Measurements from ENCODE around the gene PRKCA.

- TF ChIP-seq EP300 (IDR thresholded peaks at IDR 0.05; ENCODE audit: borderline replicate concordance) (no peak), RAD21 (IDR thresholded peaks at IDR 0.05; ENCODE audit: low read depth) (no peak)
Observed at GRCh38 chr17:66277191-66277590, 25.2 kb upstream of the PRKCA start.
